Breast epithelium (tissue), 4 donors: Measurements from ENCODE around the gene MRPL55. TPM values are rescaled to one million over a fixed set of nuclear protein-coding genes. Genes with fewer than 3 reads are reported as not detected.

Experiments
- DNase-seq, 2 donors: peaks; one replicate each; pipeline ENCODE4 v3.0.0-alpha.2; 2019; ENCODE audit warnings: low spot score in 2 of 2
- H3K27ac ChIP-seq, 2 donors: fragments of 200-600 bp; sonication (generic) in 1 of 2; one replicate each; pipeline ENCODE4 v1.5.1; 2016 to 2019; ENCODE audit warnings: mild to moderate bottlenecking in 1 of 2
- H3K27me3 ChIP-seq, 2 donors: fragments of 200-600 bp; sonication (generic) in 1 of 2; one replicate each; pipeline versions ENCODE4 v1.5.1 to v1.6.0; 2017 to 2019; ENCODE audit warnings: control low read depth in 1 of 2, mild to moderate bottlenecking in 1 of 2
- H3K36me3 ChIP-seq: fragments of 200-600 bp; one replicate; pipeline ENCODE4 v1.5.1; 2019
- H3K4me1 ChIP-seq, 2 donors: fragments of 200-600 bp; sonication (generic); one replicate each; pipeline ENCODE4 v1.5.1; 2016 to 2019; ENCODE audit warnings: control low read depth in 1 of 2
- H3K4me3 ChIP-seq, 3 donors: fragments of 200-600 bp; sonication (generic); 1 replicate in 2 of 3; 2 replicates in 1 of 3; pipeline ENCODE4 v1.5.1; 2016 to 2019; ENCODE audit warnings: mild to moderate bottlenecking in 3 of 3, moderate library complexity in 2 of 3
- H3K9me3 ChIP-seq, 2 donors: fragments of 200-600 bp; sonication (generic) in 1 of 2; one replicate each; pipeline ENCODE4 v1.5.1; 2016 to 2019; ENCODE audit warnings: control low read depth in 1 of 2
- POLR2A ChIP-seq: fragments of 450-650 bp; IDR thresholded peaks from one replicate; pipeline ENCODE4 v1.6.1; 2016; ENCODE audit warnings: antibody characterized with exemption, mild to moderate bottlenecking, moderate library complexity
- POLR2AphosphoS5 ChIP-seq, 3 donors: sonication (generic); formaldehyde crosslinking; IDR thresholded peaks; one replicate each; pipeline ENCODE4 v1.6.1; 2017; ENCODE audit warnings: antibody characterized with exemption in 3 of 3
- intact Hi-C: fragments of 100-400 bp; cut with DNase I; formaldehyde crosslinking; loops from one replicate; pipeline ENCODE4 v1.15.1; 2023; ENCODE audit warnings: low total_unique reads
- total RNA-seq, 3 donors: library from RNA; depleted of rRNA; stranded (reverse); fragments of >200 nt; gene quantifications; one replicate each; pipeline ENCODE4 v1.1.0, GENCODE V29; 2016
- TF ChIP-seq, protein P1 (sequence below), 3 donors: fragments of 450-650 bp; IDR thresholded peaks; one replicate each; pipeline ENCODE4 v1.5.1; 2016 to 2017; ENCODE audit warnings: antibody characterized with exemption in 3 of 3, mild to moderate bottlenecking in 3 of 3, moderate library complexity in 3 of 3

MRPL55 gene
- total RNA-seq, 3 donors from 2014 or later: 76.4 to 108 (median 102) TPM

DNA sequence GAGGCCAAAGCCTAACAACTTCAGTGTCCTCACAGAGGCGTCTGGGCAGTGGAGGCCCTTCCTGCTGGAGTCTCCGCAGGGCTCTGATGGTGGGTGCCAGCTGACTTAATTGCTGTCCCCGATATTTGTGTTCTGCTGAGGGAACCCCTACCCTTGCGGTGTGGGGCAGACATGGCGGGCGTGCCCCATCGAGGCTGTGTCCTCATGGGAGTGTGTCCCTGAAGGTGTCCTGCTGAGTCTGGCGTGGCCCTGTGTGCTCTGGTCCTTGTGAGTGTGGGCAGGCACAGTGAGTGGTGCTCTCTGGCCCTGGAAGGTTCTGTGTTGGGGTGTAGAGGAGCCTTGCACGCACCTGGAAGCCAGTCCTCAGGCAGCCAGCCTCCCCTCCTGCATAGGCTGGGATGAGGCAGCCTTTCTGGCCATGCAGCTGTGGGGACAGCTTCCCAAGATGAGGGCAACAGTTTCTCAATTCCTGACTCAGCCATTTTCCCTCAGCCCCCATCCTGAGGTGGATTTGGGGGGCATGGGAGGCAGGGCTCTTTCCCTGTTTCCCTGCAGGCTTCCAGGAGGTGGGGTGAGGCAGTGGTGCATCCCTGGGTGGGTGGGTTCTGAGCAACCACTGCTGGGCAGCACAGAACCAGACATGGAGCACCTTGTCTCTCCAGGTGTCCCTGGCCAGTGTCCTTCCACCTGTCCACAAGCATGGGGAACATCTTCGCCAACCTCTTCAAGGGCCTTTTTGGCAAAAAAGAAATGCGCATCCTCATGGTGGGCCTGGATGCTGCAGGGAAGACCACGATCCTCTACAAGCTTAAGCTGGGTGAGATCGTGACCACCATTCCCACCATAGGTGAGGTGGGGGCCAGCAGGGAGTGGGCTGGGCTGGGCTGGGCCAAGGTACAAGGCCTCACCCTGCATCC, 12.4 kb downstream of the MRPL55 start:
- peaks cover 4% of the 10 kb centered on the region for H3K36me3 ChIP-seq
- peaks cover 5 to 13% of the 10 kb centered on the region in 2 donors for H3K4me1 ChIP-seq
- intact Hi-C loops: no loop called here

DNA sequence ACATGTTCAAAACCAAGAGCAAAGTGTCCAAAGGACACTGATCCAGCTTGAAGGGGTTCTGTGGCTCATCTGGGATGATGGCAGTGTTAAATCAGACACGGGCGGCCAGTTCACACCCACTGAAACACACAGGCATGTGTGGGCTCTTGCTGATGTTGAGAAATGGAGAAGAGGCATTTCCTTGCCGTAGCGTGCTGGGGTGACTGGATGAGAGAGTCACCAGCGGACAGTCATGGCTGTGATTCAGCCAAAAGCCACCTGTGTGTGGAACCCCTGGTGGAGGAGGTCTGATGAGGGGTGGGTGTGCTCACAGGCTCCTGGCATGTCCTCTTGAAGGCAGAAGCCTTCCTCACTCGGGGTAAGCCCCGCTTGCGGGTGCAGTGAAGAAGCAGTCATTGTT, 13.2 kb downstream of the MRPL55 start:
- Histone ChIP-seq H3K27ac (no peak overlapping the region), H3K4me1 (peaks cover 4 to 19% of the 10 kb centered on the region in 2 donors), H3K9me3 (peaks cover 5 to 9% of the 10 kb centered on the region in 2 donors), H3K27me3 (no peaks in the 10 kb centered on the region), H3K4me3 (no peak overlapping the region), H3K36me3 (peaks cover 4% of the 10 kb centered on the region)
- no peak for DNase-seq
- TF ChIP-seq POLR2A (no peak), POLR2AphosphoS5 (IDR thresholded peaks at IDR 0.05) (no peak)
- TF ChIP-seq, protein P1, sequence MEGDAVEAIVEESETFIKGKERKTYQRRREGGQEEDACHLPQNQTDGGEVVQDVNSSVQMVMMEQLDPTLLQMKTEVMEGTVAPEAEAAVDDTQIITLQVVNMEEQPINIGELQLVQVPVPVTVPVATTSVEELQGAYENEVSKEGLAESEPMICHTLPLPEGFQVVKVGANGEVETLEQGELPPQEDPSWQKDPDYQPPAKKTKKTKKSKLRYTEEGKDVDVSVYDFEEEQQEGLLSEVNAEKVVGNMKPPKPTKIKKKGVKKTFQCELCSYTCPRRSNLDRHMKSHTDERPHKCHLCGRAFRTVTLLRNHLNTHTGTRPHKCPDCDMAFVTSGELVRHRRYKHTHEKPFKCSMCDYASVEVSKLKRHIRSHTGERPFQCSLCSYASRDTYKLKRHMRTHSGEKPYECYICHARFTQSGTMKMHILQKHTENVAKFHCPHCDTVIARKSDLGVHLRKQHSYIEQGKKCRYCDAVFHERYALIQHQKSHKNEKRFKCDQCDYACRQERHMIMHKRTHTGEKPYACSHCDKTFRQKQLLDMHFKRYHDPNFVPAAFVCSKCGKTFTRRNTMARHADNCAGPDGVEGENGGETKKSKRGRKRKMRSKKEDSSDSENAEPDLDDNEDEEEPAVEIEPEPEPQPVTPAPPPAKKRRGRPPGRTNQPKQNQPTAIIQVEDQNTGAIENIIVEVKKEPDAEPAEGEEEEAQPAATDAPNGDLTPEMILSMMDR (IDR thresholded peaks at IDR 0.05): no peak
- intact Hi-C loops: no loop called here

More for the DNA sequence above, 12.4 kb downstream of the MRPL55 start:
- Histone ChIP-seq H3K27me3 (no peaks in the 10 kb centered on the region), H3K4me3 (no peak overlapping the region), H3K27ac (no peak overlapping the region), H3K9me3 (peaks cover 5 to 9% of the 10 kb centered on the region in 2 donors)
- TF ChIP-seq, protein P1 (IDR thresholded peaks at IDR 0.05): no peak
- TF ChIP-seq POLR2A (no peak), POLR2AphosphoS5 (IDR thresholded peaks at IDR 0.05) (no peak)
- no peak for DNase-seq

DNA sequence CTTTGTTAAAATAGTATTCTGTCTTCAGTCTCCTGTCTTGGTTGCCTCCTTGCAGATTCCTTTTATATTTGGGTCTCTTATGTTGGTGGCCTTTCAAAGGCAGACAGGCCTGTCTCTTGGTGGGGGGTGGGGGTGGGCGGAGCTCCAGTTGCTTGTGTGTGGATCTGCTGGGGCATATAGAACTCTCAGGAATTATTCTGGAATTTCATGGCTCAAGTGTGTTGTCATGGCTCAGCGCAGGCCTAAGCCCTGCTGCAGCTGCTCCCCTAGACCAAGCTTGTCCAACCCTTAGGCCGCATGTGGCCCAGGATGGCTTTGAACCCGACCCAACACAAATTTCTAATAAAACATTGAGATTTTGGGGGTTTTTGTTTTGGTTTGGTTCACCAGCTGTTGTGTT, 13.9 kb downstream of the MRPL55 start:
- H3K27me3 ChIP-seq: no peaks in the 10 kb centered on the region
- peaks cover 5 to 9% of the 10 kb centered on the region in 2 donors for H3K9me3 ChIP-seq
- H3K27ac ChIP-seq: no peak overlapping the region
- peaks cover 4% of the 10 kb centered on the region for H3K36me3 ChIP-seq
- no peak for TF ChIP-seq POLR2AphosphoS5 (IDR thresholded peaks at IDR 0.05)
- TF ChIP-seq POLR2A: no peak
- TF ChIP-seq, protein P1 (IDR thresholded peaks at IDR 0.05): no peak
- intact Hi-C loops: no loop called here
- peaks cover 10 to 26% of the 10 kb centered on the region in 2 donors for H3K4me1 ChIP-seq
- no peak overlapping the region for H3K4me3 ChIP-seq
- DNase-seq: no peak

DNA sequence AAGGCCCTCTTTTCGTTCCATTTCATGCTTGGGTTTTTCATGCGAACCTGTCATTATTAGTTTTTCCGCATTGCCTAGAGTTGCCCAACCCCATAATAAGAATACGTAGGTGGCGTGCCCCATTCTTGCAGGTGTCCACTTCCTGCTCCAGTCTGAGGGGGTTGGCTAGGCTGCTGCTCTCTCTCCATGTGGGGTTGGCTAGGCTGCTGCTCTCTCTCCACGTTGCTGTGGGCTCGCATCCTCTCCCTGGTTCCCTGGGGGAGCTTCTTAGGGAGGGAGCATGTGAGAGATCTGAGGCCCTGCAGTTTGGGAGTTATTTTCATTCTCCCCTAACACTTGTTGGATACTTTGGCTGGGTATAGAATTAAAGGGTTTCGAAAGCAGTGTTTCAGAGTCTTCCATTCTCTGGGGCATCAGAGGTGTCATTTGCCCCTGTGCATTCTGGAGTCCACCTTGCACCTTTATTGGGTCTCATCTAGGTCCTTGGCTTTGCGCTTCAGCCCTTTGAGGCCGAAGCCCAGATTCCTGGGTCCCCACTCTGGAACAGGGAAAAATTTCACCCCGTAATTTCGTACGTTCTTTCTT, 14.6 kb downstream of the MRPL55 start:
- Histone ChIP-seq H3K27ac (no peak overlapping the region), H3K4me1 (peaks cover 16 to 33% of the 10 kb centered on the region in 2 donors), H3K27me3 (no peaks in the 10 kb centered on the region), H3K9me3 (peaks cover 5 to 9% of the 10 kb centered on the region in 2 donors), H3K36me3 (peaks cover 4% of the 10 kb centered on the region), H3K4me3 (no peak overlapping the region)
- TF ChIP-seq, protein P1 (IDR thresholded peaks at IDR 0.05): no peak
- no peak for TF ChIP-seq POLR2A
- no peak for TF ChIP-seq POLR2AphosphoS5 (IDR thresholded peaks at IDR 0.05)
- intact Hi-C loops: no loop called here
- DNase-seq: no peak
